Measurements from ENCODE around the gene CISH. TPM values are rescaled to one million over a fixed set of nuclear protein-coding genes. Genes with fewer than 3 reads are reported as not detected.

Gene CISH
- total and polyA plus RNA-seq, 9 of the 15 experiments (the other 6 are each of a cell fraction or from before 2014, with no cell fraction given) = 1.7 to 47.7 (median 18.3) TPM

DNA sequence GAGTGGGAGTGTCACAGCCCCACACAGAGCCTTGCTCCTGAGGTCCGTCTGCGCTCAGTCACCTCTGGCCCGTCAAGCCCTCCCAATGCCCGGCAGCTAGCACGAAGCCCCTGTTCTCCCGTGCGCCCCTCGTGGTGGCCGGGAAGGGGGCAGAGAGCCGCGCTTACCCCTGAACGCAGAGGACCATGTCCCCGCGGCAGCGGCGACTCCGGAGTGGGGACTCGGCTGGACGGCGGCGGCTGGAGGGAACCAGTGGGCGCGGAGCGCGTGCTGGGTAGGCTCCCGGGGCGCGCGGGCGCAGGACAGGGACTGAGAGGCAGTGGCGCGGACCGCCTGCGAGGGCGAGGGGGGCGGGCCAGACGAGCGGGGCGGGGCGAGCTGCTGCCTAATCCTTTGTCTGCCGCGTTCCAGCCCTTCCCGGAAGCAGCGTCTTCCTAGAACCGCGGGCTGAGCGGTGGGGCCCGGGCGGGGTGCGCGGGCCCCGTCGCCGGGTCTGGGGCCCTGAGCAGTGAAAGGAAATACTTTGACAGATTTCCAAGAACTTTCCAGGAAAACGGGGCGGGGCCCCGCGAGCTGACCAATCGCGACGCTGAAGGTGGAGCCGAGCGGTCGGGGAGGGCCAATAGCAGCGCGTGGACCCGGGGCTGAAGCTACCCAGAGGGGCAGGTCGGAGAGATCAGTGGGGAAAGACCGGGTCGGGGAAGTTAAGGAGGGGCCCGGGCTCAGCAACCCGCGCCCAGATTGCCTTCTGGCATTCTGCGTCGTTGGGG, at the start of gene CISH (continued):
- no peak for TF ChIP-seq JUNB (CRISPR knock-in tag; conservative IDR thresholded peaks at IDR 0.05)
- TF ChIP-seq ZNF77 (CRISPR knock-in tag; IDR thresholded peaks at IDR 0.05) = no peak
- no peak for TF ChIP-seq SMAD2 (IDR thresholded peaks at IDR 0.05; ENCODE audit: low read depth, low read length)
- TF ChIP-seq TSC22D4 (tag; IDR thresholded peaks at IDR 0.05) = no peak
- TF ChIP-seq, protein P1, sequence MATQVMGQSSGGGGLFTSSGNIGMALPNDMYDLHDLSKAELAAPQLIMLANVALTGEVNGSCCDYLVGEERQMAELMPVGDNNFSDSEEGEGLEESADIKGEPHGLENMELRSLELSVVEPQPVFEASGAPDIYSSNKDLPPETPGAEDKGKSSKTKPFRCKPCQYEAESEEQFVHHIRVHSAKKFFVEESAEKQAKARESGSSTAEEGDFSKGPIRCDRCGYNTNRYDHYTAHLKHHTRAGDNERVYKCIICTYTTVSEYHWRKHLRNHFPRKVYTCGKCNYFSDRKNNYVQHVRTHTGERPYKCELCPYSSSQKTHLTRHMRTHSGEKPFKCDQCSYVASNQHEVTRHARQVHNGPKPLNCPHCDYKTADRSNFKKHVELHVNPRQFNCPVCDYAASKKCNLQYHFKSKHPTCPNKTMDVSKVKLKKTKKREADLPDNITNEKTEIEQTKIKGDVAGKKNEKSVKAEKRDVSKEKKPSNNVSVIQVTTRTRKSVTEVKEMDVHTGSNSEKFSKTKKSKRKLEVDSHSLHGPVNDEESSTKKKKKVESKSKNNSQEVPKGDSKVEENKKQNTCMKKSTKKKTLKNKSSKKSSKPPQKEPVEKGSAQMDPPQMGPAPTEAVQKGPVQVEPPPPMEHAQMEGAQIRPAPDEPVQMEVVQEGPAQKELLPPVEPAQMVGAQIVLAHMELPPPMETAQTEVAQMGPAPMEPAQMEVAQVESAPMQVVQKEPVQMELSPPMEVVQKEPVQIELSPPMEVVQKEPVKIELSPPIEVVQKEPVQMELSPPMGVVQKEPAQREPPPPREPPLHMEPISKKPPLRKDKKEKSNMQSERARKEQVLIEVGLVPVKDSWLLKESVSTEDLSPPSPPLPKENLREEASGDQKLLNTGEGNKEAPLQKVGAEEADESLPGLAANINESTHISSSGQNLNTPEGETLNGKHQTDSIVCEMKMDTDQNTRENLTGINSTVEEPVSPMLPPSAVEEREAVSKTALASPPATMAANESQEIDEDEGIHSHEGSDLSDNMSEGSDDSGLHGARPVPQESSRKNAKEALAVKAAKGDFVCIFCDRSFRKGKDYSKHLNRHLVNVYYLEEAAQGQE (IDR thresholded peaks at IDR 0.05; ENCODE audit: borderline replicate concordance) = peak; percentile 55
- TF ChIP-seq, protein P1 (CRISPR knock-in tag; IDR thresholded peaks at IDR 0.05; ENCODE audit: low read depth) = 0 out of 2 replicates have a peak, but pooled peaks have one; percentile 53
- peak; percentile 60 for TF ChIP-seq EGR1 (conservative IDR thresholded peaks at IDR 0.05)
- TF ChIP-seq HLTF (IDR thresholded peaks at IDR 0.05) = no peak
- no peak for TF ChIP-seq RBM15 (IDR thresholded peaks at IDR 0.05; ENCODE audit: insufficient read depth, low read length)
- TF ChIP-seq, protein P2, sequence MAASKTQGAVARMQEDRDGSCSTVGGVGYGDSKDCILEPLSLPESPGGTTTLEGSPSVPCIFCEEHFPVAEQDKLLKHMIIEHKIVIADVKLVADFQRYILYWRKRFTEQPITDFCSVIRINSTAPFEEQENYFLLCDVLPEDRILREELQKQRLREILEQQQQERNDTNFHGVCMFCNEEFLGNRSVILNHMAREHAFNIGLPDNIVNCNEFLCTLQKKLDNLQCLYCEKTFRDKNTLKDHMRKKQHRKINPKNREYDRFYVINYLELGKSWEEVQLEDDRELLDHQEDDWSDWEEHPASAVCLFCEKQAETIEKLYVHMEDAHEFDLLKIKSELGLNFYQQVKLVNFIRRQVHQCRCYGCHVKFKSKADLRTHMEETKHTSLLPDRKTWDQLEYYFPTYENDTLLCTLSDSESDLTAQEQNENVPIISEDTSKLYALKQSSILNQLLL (CRISPR knock-in tag; IDR thresholded peaks at IDR 0.05; ENCODE audit: borderline replicate concordance) = no peak
- TF ChIP-seq KAT7 (CRISPR knock-in tag; IDR thresholded peaks at IDR 0.05; ENCODE audit: borderline replicate concordance) = no peak
- no peak for TF ChIP-seq CBX3 (IDR thresholded peaks at IDR 0.05; ENCODE audit: borderline replicate concordance in 1 of 2, low read length in 2 of 2)
- TF ChIP-seq, protein P3, sequence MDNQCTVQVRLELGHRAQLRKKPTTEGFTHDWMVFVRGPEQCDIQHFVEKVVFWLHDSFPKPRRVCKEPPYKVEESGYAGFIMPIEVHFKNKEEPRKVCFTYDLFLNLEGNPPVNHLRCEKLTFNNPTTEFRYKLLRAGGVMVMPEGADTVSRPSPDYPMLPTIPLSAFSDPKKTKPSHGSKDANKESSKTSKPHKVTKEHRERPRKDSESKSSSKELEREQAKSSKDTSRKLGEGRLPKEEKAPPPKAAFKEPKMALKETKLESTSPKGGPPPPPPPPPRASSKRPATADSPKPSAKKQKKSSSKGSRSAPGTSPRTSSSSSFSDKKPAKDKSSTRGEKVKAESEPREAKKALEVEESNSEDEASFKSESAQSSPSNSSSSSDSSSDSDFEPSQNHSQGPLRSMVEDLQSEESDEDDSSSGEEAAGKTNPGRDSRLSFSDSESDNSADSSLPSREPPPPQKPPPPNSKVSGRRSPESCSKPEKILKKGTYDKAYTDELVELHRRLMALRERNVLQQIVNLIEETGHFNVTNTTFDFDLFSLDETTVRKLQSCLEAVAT (IDR thresholded peaks at IDR 0.05) = peak; percentile 87 to 89; a peak in 3 of 4 replicates
- no peak for TF ChIP-seq SPI1 (IDR thresholded peaks at IDR 0.05; ENCODE audit: borderline replicate concordance, low read depth, low read length)
- no peak for TF ChIP-seq HMG20B (CRISPR knock-in tag; IDR thresholded peaks at IDR 0.05)
- no peak for TF ChIP-seq SMARCC2 (IDR thresholded peaks at IDR 0.05; ENCODE audit: low read depth)
- TF ChIP-seq, protein P4, sequence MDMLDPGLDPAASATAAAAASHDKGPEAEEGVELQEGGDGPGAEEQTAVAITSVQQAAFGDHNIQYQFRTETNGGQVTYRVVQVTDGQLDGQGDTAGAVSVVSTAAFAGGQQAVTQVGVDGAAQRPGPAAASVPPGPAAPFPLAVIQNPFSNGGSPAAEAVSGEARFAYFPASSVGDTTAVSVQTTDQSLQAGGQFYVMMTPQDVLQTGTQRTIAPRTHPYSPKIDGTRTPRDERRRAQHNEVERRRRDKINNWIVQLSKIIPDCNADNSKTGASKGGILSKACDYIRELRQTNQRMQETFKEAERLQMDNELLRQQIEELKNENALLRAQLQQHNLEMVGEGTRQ (CRISPR knock-in tag; IDR thresholded peaks at IDR 0.05) = no peak
- TF ChIP-seq KLF10 (CRISPR knock-in tag; IDR thresholded peaks at IDR 0.05) = no peak

All from K562 (cell line).